OCI-LY1 (cell line): Measurements from ENCODE around the gene SMYD3.

Source experiments
- CTCF ChIP-seq: fragments of 200-600 bp; sonication (generic), shearing (Covaris generic); IDR thresholded peaks from 2 replicates; pipeline ENCODE4 v1.5.1; 2017; ENCODE audit warnings: mild to moderate bottlenecking, antibody characterized with exemption, low read length, moderate library complexity, mixed read lengths
- EZH2 ChIP-seq: fragments of 200-600 bp; sonication (generic), shearing (Covaris generic); IDR thresholded peaks from 2 replicates; pipeline ENCODE4 v1.8.0; 2017; ENCODE audit warnings: borderline replicate concordance, mixed run types, mild to moderate bottlenecking, antibody characterized with exemption, low read length, moderate library complexity, mixed read lengths

GRCh38 chr1:245812278-245812677, 694.8 kb downstream of the SMYD3 start:
- TF ChIP-seq CTCF: no peak
- no peak for TF ChIP-seq EZH2
